Nephron (organoid): ENCODE measurements around the gene MTFMT.
"Not testable (repeated sequence)": the region's sequence is repeated elsewhere in the genome, so short reads cannot be mapped to it uniquely, and the experiment has no call there.

Experiments used
- H3K27ac Mint-ChIP-seq, 3 experiments: 2 replicates each; pipeline ENCODE4 v1.8.0; 2020; ENCODE audit warnings: mixed read lengths in 3 of 3, mild to moderate bottlenecking in 2 of 3, moderate library complexity in 1 of 3
- H3K27me3 Mint-ChIP-seq: 2 replicates; pipeline ENCODE4 v1.8.0; 2021; ENCODE audit warnings: low read depth, mild to moderate bottlenecking, moderate library complexity, mixed read lengths
- H3K36me3 Mint-ChIP-seq: 2 replicates; pipeline ENCODE4 v1.8.0; 2020; ENCODE audit warnings: low read depth, mixed read lengths
- H3K4me1 Mint-ChIP-seq: 2 replicates; pipeline ENCODE4 v1.8.0; 2020; ENCODE audit warnings: mixed read lengths
- H3K4me3 Mint-ChIP-seq, 3 experiments: 2 replicates each; pipeline ENCODE4 v1.8.0; 2020; ENCODE audit warnings: mild to moderate bottlenecking in 3 of 3, mixed read lengths in 3 of 3, moderate library complexity in 2 of 3
- H3K9me3 Mint-ChIP-seq: 2 replicates; pipeline ENCODE4 v1.8.0; 2020; ENCODE audit warnings: mixed read lengths
- CTCF ChIP-seq, 3 experiments: fragments of 200-600 bp; sonication (generic); IDR thresholded peaks; one replicate each; pipeline ENCODE4 v1.5.0; 2021; ENCODE audit warnings: antibody characterized with exemption in 3 of 3; ENCODE audit not compliant: unreplicated experiment in 3 of 3

Gene MTFMT

GRCh38 chr15:65028921-65029735 lies at the start of gene MTFMT:
TSS of gene MTFMT (minus strand) at chr15:65029639. CDS start at chr15:65029613, 26 bp downstream.
- H3K4me3 Mint-ChIP-seq: peak within 1 kb of the TSS; percentile 88 to 91 (median 89)
- peaks cover 22% of the 10 kb centered on the region for H3K4me1 Mint-ChIP-seq
- H3K27ac Mint-ChIP-seq: peak within 1 kb of the TSS in 2 of 3 experiments; percentile 1 to 49
- H3K9me3 Mint-ChIP-seq: no peaks in the 10 kb centered on the region
- H3K27me3 Mint-ChIP-seq: peaks cover 9% of the 10 kb centered on the region
- peaks cover 18% of the 10 kb centered on the region for H3K36me3 Mint-ChIP-seq
- TF ChIP-seq CTCF (IDR thresholded peaks at IDR 0.05; ENCODE audit: unreplicated experiment in 3 of 3): no peak

GRCh38 chr15:65077981-65078352 lies 48.5 kb upstream of the MTFMT start:
- Mint-ChIP-seq H3K4me1 (peaks cover 52% of the 10 kb centered on the region), H3K4me3 (no peak overlapping the region), H3K27me3 (peaks cover 13% of the 10 kb centered on the region), H3K9me3 (no peaks in the 10 kb centered on the region), H3K36me3 (no peaks in the 10 kb centered on the region), H3K27ac (peak overlapping the region; percentile 70 to 84 (median 81))
- peak; percentile 31 to 50 (median 34) for TF ChIP-seq CTCF (IDR thresholded peaks at IDR 0.05; ENCODE audit: unreplicated experiment in 3 of 3)

GRCh38 chr15:65077291-65077980 lies 48.0 kb upstream of the MTFMT start:
- no peak for TF ChIP-seq CTCF (IDR thresholded peaks at IDR 0.05; ENCODE audit: unreplicated experiment in 3 of 3)
- no peak overlapping the region for H3K4me3 Mint-ChIP-seq
- no peaks in the 10 kb centered on the region for H3K9me3 Mint-ChIP-seq
- H3K4me1 Mint-ChIP-seq: peaks cover 48% of the 10 kb centered on the region
- peaks cover 12% of the 10 kb centered on the region for H3K27me3 Mint-ChIP-seq
- peak overlapping the region; percentile 70 to 84 (median 81) for H3K27ac Mint-ChIP-seq
- no peaks in the 10 kb centered on the region for H3K36me3 Mint-ChIP-seq

GRCh38 chr15:65076486-65077290 lies 47.2 kb upstream of the MTFMT start, which contains the start of gene KBTBD13:
TSS of gene KBTBD13 (plus strand) at chr15:65076746. CDS start at chr15:65076816, 70 bp downstream.
- H3K4me1 Mint-ChIP-seq: peaks cover 49% of the 10 kb centered on the region
- H3K36me3 Mint-ChIP-seq: no peaks in the 10 kb centered on the region
- peak within 1 kb of the TSS; percentile 73 to 89 (median 84) for H3K27ac Mint-ChIP-seq
- no peaks in the 10 kb centered on the region for H3K9me3 Mint-ChIP-seq
- TF ChIP-seq CTCF (IDR thresholded peaks at IDR 0.05; ENCODE audit: unreplicated experiment in 3 of 3): no peak
- H3K4me3 Mint-ChIP-seq: no peak within 1 kb of the TSS
- H3K27me3 Mint-ChIP-seq: peaks cover 10% of the 10 kb centered on the region

- H3K4me1 Mint-ChIP-seq: peaks cover 49% of the 10 kb centered on the region
- H3K27me3 Mint-ChIP-seq, H3K4me3 Mint-ChIP-seq, H3K9me3 Mint-ChIP-seq, H3K36me3 Mint-ChIP-seq: not testable (repeated sequence)
- peak overlapping the region; percentile 73 to 89 (median 77) for H3K27ac Mint-ChIP-seq
Measured at GRCh38 chr15:65075607-65076395, 46.4 kb upstream of the MTFMT start.

- H3K4me3 Mint-ChIP-seq, H3K27me3 Mint-ChIP-seq, H3K9me3 Mint-ChIP-seq, H3K27ac Mint-ChIP-seq, H3K36me3 Mint-ChIP-seq: not testable (repeated sequence)
- H3K4me1 Mint-ChIP-seq: peaks cover 56% of the 10 kb centered on the region
Measured at GRCh38 chr15:65074946-65075345, 45.5 kb upstream of the MTFMT start.
